Measurements from ENCODE around the gene FOXN3. TPM values are rescaled to one million over a fixed set of nuclear protein-coding genes. Genes with fewer than 3 reads are reported as not detected.

FOXN3 gene
- total and polyA plus RNA-seq, 10 of the 15 experiments (the other 5 are each of a cell fraction or from before 2014, with no cell fraction given): 4.5 to 68.9 (median 29.7) TPM

GRCh38 chr14:89243286-89243685 is 173.7 kb downstream of the FOXN3 start:
- no peaks in the 10 kb centered on the region for H4K20me1 ChIP-seq (ENCODE audit: control insufficient read depth, insufficient read depth)
- SMC1A ChIA-PET (ENCODE audit: uncharacterized antibody, unreplicated experiment): interaction anchor here (1.0 to 2.7 kb wide), 10 partner anchors 10 to 174 kb away, joined by 3 to 10 read pairs (median 4); no protein-coding TSS in a partner anchor
- H3K9ac ChIP-seq (ENCODE audit: control insufficient read depth, insufficient read depth, low read length): no peak overlapping the region
- RAD21 ChIA-PET (ENCODE audit: unreplicated experiment): interaction anchor here (1.3 kb wide), 1 partner anchor 62 kb away, joined by 3 read pairs; no protein-coding TSS in a partner anchor
- H3K4me2 ChIP-seq (ENCODE audit: control insufficient read depth, insufficient read depth): peak overlapping the region; percentile 39
- no peak for TF ChIP-seq SPI1 (IDR thresholded peaks at IDR 0.05; ENCODE audit: borderline replicate concordance, insufficient read depth, low read depth, low read length)
- TF ChIP-seq BCL11A (IDR thresholded peaks at IDR 0.05; ENCODE audit: low read depth, low read length): no peak
- no TSS peak for BruUV-seq (replicated peaks)
- WGBS (ENCODE audit: insufficient coverage, insufficient replicate concordance, low lambda C conversion rate, missing lambda C conversion rate): 38% methylated on average over 4 of the region's 4 CpGs
- H3K4me3 ChIP-seq: no peak overlapping the region
- in situ Hi-C loops (cut with MboI): no loop called here
- intact Hi-C loops (cut with micrococcal nuclease; ENCODE audit: unreplicated experiment): no loop called here
- H3K27ac ChIP-seq (ENCODE audit: control insufficient read depth, insufficient read depth): no peak overlapping the region
- 0 out of 4 replicates have a peak, but pooled peaks cover 0 to 5% of the 10 kb centered on the region in 2 experiments for H3K36me3 ChIP-seq (ENCODE audit: control insufficient read depth in 2 of 2, insufficient read depth in 2 of 2, low read length in 1 of 2)
- peaks cover 2% of the 10 kb centered on the region for H3K79me2 ChIP-seq (ENCODE audit: control insufficient read depth, insufficient read depth, low read length)
- CTCF ChIA-PET: interaction anchor here (1.0 to 2.1 kb wide), 6 partner anchors 11 to 66 kb away, joined by 3 to 6 read pairs (median 3); no protein-coding TSS in a partner anchor
- no peaks in the 10 kb centered on the region for H3K27me3 ChIP-seq (replicated peaks in 1 of 2; ENCODE audit: control insufficient read depth in 2 of 2, insufficient read depth in 2 of 2, low read length in 1 of 2)
- peaks cover 14% of the 10 kb centered on the region for H3K4me1 ChIP-seq (ENCODE audit: control insufficient read depth, insufficient read depth, low read length)
- POLR2A ChIA-PET: no interaction called here
- FAIRE-seq (no peak), ATAC-seq (no peak), DNase-seq (ENCODE audit: low read depth, low spot score) (no peak)
- H2AFZ ChIP-seq (ENCODE audit: control insufficient read depth, low read depth, low read length): no peak overlapping the region
- H3K9me3 ChIP-seq (replicated peaks; ENCODE audit: control insufficient read depth, insufficient read depth, low read length): no peaks in the 10 kb centered on the region

GRCh38 chr14:89242652-89243279 is 174.3 kb downstream of the FOXN3 start:
- Histone ChIP-seq H3K79me2 (ENCODE audit: control insufficient read depth, insufficient read depth, low read length) (peaks cover 2% of the 10 kb centered on the region), H3K4me2 (ENCODE audit: control insufficient read depth, insufficient read depth) (peak overlapping the region; percentile 39), H3K9me3 (replicated peaks; ENCODE audit: control insufficient read depth, insufficient read depth, low read length) (no peaks in the 10 kb centered on the region), H3K4me1 (ENCODE audit: control insufficient read depth, insufficient read depth, low read length) (peaks cover 14% of the 10 kb centered on the region), H3K27ac (ENCODE audit: control insufficient read depth, insufficient read depth) (no peak overlapping the region), H3K9ac (ENCODE audit: control insufficient read depth, insufficient read depth, low read length) (no peak overlapping the region), H4K20me1 (ENCODE audit: control insufficient read depth, insufficient read depth) (no peaks in the 10 kb centered on the region), H2AFZ (ENCODE audit: control insufficient read depth, low read depth, low read length) (no peak overlapping the region), H3K36me3 (ENCODE audit: control insufficient read depth in 2 of 2, insufficient read depth in 2 of 2, low read length in 1 of 2) (0 out of 4 replicates have a peak, but pooled peaks cover 0 to 5% of the 10 kb centered on the region in 2 experiments), H3K4me3 (no peak overlapping the region), H3K27me3 (replicated peaks in 1 of 2; ENCODE audit: control insufficient read depth in 2 of 2, insufficient read depth in 2 of 2, low read length in 1 of 2) (no peaks in the 10 kb centered on the region)
- DNase-seq (ENCODE audit: low read depth, low spot score): no peak
- RAD21 ChIA-PET (ENCODE audit: unreplicated experiment): interaction anchor here (1.3 kb wide), 1 partner anchor 62 kb away, joined by 3 read pairs; no protein-coding TSS in a partner anchor
- POLR2A ChIA-PET: no interaction called here
- no peak for ATAC-seq
- BruUV-seq (replicated peaks): no TSS peak
- in situ Hi-C loops (cut with MboI) (no loop called here), intact Hi-C loops (cut with micrococcal nuclease; ENCODE audit: unreplicated experiment) (no loop called here)
- CTCF ChIA-PET: interaction anchor here (1.0 to 2.1 kb wide), 6 partner anchors 12 to 117 kb away, joined by 3 to 6 read pairs (median 4); no protein-coding TSS in a partner anchor
- SMC1A ChIA-PET (ENCODE audit: uncharacterized antibody, unreplicated experiment): interaction anchor here (0.9 to 2.0 kb wide), 10 partner anchors 10 to 187 kb away, joined by 3 to 10 read pairs (median 4); no protein-coding TSS in a partner anchor
- WGBS (ENCODE audit: insufficient coverage, insufficient replicate concordance, low lambda C conversion rate, missing lambda C conversion rate): 59% methylated on average over 9 of the region's 9 CpGs
- FAIRE-seq: no peak
- TF ChIP-seq MTA2 (IDR thresholded peaks at IDR 0.05; ENCODE audit: low read depth) (no peak), USF2 (IDR thresholded peaks at IDR 0.05; ENCODE audit: borderline replicate concordance, low read depth, low read length) (no peak), PBX3 (IDR thresholded peaks at IDR 0.05; ENCODE audit: insufficient replicate concordance, low read depth, low read length) (no peak), STAT1 (conservative IDR thresholded peaks at IDR 0.05) (no peak), ZBTB40 (IDR thresholded peaks at IDR 0.05; ENCODE audit: borderline replicate concordance) (no peak), SIX5 (IDR thresholded peaks at IDR 0.05; ENCODE audit: low read depth, low read length, severe bottlenecking) (no peak)
